HG03045 (cell line): ENCODE measurements around the gene FAM240B.

ENCODE experiments used
- ATAC-seq: cut with Tn5 transposase; IDR thresholded peaks from one replicate; pipeline ENCODE4 v1.9.1; 2021; ENCODE audit warnings: mild to moderate bottlenecking, moderate library complexity; ENCODE audit not compliant: unreplicated experiment

FAM240B gene

GRCh38 chr9:38720083-38720745 is at the start of gene FAM240B:
FAM240B (minus strand) TSS chr9:38720133; CDS start chr9:38703999, 16,134 bp downstream.
- no peak for ATAC-seq

GRCh38 chr9:38768351-38768761 is 48.4 kb upstream of the FAM240B start:
- no peak for ATAC-seq

GRCh38 chr9:38765101-38765500 is 45.2 kb upstream of the FAM240B start:
- ATAC-seq = no peak

GRCh38 chr9:38761999-38762398 is 42.1 kb upstream of the FAM240B start:
- ATAC-seq = no peak

- ATAC-seq = no peak
Observed at GRCh38 chr9:38761339-38761738, 41.4 kb upstream of the FAM240B start.

GRCh38 chr9:38756702-38757101 is 36.8 kb upstream of the FAM240B start:
- ATAC-seq = no peak

GRCh38 chr9:38747941-38748340 is 28.0 kb upstream of the FAM240B start:
- no peak for ATAC-seq

GRCh38 chr9:38747067-38747466 is 27.1 kb upstream of the FAM240B start:
- no peak for ATAC-seq

GRCh38 chr9:38746303-38746702 is 26.4 kb upstream of the FAM240B start:
- ATAC-seq = no peak

GRCh38 chr9:38744484-38744883 is 24.6 kb upstream of the FAM240B start:
- no peak for ATAC-seq

- ATAC-seq = no peak
Observed at GRCh38 chr9:38737246-38737645, 17.3 kb upstream of the FAM240B start.

GRCh38 chr9:38734831-38735230 is 14.9 kb upstream of the FAM240B start:
- ATAC-seq = no peak

GRCh38 chr9:38733503-38733902 is 13.6 kb upstream of the FAM240B start:
- ATAC-seq = no peak

- ATAC-seq = no peak
Observed at GRCh38 chr9:38732885-38733284, 13.0 kb upstream of the FAM240B start.

- ATAC-seq = no peak
Observed at GRCh38 chr9:38727497-38728001, 7.6 kb upstream of the FAM240B start.

GRCh38 chr9:38724754-38725153 is 4.8 kb upstream of the FAM240B start:
- ATAC-seq = no peak

- no peak for ATAC-seq
Observed at GRCh38 chr9:38718148-38718547, 1.8 kb downstream of the FAM240B start.

- no peak for ATAC-seq
Observed at GRCh38 chr9:38715684-38716083, 4.2 kb downstream of the FAM240B start.

- ATAC-seq = no peak
Observed at GRCh38 chr9:38713426-38713825, 6.5 kb downstream of the FAM240B start.

GRCh38 chr9:38708759-38709158 is 11.2 kb downstream of the FAM240B start:
- ATAC-seq = no peak

GRCh38 chr9:38707885-38708637 is 11.9 kb downstream of the FAM240B start:
- ATAC-seq = no peak

GRCh38 chr9:38706493-38706892 is 13.4 kb downstream of the FAM240B start:
- ATAC-seq = no peak
